Omental fat pad (tissue), 4 donors: ENCODE results near the gene GABRB3. TPM values are rescaled to one million over a fixed set of nuclear protein-coding genes. Genes with fewer than 3 reads are reported as not detected.
A peak's percentile ranks its signal among the peaks of the same experiment; 100 is the strongest.

Source experiments
- ATAC-seq: fragments of 150-250 bp; one replicate; pipeline ENCODE4 v1.9.1; 2016; ENCODE audit warnings: mild to moderate bottlenecking, moderate library complexity; ENCODE audit not compliant: low FRiP score
- DNase-seq: peaks from one replicate; pipeline ENCODE4 v3.0.0-alpha.2; 2019; ENCODE audit warnings: low spot score
- total RNA-seq, 4 donors: library from RNA; depleted of rRNA; stranded (reverse); fragments of >200 nt; gene quantifications; one replicate each; pipeline ENCODE4 v1.1.0, GENCODE V29; 2016
- TF ChIP-seq, protein P1 (sequence below), 3 donors: fragments of 450-650 bp; IDR thresholded peaks; one replicate each; pipeline ENCODE4 v1.5.1; 2016 to 2017; ENCODE audit warnings: antibody characterized with exemption in 3 of 3, mild to moderate bottlenecking in 3 of 3, moderate library complexity in 2 of 3

Gene GABRB3
- total RNA-seq, result 1 to 10 TPM in 2 of 4 donors, under 1 TPM in 2; 0.72 to 1.8 (median 1.2) TPM

DNA sequence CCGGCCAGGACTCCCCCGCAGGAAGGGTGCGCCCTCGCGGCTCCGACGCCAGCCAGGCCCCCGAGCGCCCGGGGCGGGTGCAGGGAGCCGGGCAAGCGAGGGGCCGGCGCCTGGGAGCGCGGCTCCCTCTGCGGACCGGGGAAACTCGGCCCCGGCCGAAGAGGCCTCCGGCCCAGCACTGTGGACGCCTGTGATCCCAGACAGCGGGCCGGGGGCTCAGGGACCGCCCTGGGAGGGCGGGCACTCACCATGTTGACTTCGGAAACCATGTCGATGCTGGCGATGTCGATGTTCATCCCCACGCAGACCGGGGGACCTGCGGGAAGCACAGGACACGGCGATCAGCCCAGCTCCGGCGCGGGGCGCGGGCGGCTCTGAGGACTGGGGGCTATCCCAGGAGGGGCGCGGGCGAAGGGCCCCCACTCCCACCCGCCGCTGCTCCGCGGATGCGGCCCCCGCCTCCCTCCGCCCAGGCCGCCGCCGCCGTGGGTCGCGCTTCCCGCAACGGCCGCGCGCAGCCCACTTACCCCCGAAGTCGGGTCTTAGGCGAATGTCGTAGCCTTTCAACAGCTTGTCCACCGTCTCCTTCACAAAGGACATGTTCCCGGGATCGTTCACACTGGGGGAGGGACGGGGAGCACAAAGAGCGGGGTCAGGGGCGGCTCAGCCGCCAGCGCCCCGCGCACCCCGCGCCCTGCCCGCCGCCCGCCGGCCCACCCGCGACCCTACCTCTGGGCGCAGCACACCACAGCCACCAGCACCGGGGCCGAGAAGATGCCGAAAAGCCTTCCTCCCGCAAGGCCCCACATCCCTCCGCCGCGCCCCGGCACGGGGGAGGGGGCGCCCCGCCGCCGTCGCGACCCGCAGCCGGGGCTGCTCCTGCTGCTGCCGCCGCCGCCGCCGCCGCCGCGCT lies at the start of gene GABRB3:
Gene GABRB3 (minus strand): TSS at position 913 of the 913 bp plus-strand sequence.
- DNase-seq (no peak), ATAC-seq (peak; percentile 32)
- TF ChIP-seq, protein P1, sequence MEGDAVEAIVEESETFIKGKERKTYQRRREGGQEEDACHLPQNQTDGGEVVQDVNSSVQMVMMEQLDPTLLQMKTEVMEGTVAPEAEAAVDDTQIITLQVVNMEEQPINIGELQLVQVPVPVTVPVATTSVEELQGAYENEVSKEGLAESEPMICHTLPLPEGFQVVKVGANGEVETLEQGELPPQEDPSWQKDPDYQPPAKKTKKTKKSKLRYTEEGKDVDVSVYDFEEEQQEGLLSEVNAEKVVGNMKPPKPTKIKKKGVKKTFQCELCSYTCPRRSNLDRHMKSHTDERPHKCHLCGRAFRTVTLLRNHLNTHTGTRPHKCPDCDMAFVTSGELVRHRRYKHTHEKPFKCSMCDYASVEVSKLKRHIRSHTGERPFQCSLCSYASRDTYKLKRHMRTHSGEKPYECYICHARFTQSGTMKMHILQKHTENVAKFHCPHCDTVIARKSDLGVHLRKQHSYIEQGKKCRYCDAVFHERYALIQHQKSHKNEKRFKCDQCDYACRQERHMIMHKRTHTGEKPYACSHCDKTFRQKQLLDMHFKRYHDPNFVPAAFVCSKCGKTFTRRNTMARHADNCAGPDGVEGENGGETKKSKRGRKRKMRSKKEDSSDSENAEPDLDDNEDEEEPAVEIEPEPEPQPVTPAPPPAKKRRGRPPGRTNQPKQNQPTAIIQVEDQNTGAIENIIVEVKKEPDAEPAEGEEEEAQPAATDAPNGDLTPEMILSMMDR (IDR thresholded peaks at IDR 0.05), result no peak

- ATAC-seq (no peak), DNase-seq (no peak)
- TF ChIP-seq, protein P1 (IDR thresholded peaks at IDR 0.05), result no peak
Measured at GRCh38 chr15:26807517-26808427, 34.9 kb upstream of the GABRB3 start.

DNA sequence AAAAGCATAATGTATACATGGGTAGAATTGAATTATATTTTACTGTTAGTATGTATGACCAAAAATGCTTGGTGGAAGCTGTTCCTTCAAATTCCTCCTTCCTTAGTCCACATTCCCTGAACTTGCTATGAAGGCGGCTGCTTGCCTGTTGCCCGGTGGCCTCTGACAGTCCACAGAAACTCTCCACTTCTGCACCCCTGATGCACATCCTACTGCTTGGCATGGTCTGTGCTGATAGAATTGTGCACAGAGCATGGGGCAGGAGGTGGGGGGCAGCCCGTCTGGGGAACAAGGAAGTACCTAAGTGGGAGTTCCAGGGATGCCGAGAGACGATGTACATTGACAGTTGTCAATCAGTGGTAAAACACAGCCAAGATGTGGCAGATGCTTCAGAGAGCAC lies 33.7 kb upstream of the GABRB3 start:
- TF ChIP-seq, protein P1 (IDR thresholded peaks at IDR 0.05), result no peak
- DNase-seq (no peak), ATAC-seq (no peak)

DNA sequence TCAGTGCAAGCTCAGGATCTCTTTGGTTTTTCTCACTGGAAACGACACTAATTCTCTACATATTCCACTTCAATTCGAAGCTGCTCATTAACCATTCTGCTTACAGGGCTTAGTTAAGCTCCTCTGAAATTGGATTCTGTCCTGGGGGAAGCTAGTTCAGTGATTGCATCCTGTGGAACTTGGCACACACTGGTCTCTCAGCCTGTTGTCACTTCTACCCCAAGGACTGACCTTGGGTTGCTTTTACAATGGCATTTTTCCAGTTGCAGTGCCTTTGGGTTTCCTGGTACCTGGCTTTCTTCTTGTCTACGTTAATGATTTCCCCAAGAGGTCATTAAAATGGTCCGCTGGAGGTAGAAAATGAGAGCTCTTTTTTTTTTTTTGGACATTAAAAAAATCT lies 33.3 kb upstream of the GABRB3 start:
- DNase-seq (no peak), ATAC-seq (no peak)
- TF ChIP-seq, protein P1 (IDR thresholded peaks at IDR 0.05), result no peak

DNA sequence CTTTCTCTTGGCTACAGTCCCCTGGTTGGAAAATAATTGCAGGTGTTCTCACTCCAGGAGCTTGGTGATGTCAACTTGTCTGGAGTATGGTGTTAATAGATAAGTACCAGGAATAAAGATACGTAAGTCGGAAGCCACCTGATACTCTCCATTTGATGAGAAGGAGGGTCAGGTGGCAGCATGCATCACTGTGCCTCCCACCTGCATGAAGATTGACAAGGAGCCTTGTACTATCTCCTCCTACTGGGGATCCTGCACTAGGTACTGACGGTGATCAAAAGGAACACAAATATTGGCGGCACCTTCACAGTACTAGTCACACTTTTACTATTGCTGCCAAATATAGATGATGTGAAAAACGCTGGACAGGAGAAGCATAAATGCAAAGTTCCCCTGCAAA lies 32.6 kb upstream of the GABRB3 start:
- no peak for ATAC-seq

DNA sequence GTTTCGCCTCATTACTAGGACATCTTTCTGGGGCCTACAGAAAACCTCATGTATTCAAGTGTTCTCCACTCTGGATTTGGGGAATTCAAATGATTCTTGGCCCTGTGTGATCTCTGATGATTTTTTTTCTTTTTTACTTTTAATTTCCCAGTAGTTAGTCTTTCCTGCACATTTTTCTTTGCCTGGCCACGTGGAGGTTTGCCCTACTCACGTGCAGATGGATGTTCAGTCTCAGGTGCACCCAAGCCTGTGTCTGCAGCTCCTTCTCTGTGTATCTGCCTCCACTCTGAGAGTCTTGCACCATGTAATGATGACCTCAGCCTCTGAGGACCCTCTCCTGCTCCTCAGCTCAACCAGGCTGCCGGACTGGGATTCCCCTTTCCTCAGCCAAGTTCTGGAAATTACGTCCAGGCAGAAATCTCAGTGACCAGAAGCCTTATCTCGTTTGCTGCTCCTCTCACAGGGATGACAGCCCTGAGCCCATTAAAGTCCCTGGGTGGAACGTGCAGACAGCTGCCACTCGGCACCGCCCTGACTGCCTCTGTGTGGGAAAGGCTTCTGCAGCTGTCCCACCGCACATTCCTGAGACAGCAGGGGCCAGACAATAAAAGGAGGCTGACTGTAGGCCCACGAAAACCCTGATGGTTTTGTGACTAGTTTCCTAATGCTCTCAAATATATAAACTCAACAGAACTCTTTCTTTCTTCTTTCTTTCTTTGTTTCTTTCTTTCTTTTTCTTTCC lies 31.4 kb upstream of the GABRB3 start:
- ATAC-seq (no peak), DNase-seq (no peak)
- TF ChIP-seq, protein P1 (IDR thresholded peaks at IDR 0.05), result no peak

More for the DNA sequence above, 32.6 kb upstream of the GABRB3 start:
- TF ChIP-seq, protein P1 (IDR thresholded peaks at IDR 0.05), result no peak
- no peak for DNase-seq
